GM19351 (cell line): ENCODE measurements around the gene UBALD2.
"Not testable (repeated sequence)": the region's sequence is repeated elsewhere in the genome, so short reads cannot be mapped to it uniquely, and the experiment has no call there.

Experiments used
- ATAC-seq: cut with Tn5 transposase; IDR thresholded peaks from one replicate; pipeline ENCODE4 v1.9.1; 2021; ENCODE audit warnings: mild to moderate bottlenecking, moderate library complexity; ENCODE audit not compliant: unreplicated experiment

Gene UBALD2

GRCh38 chr17:76262732-76263344 is 2.3 kb upstream of the UBALD2 start:
- ATAC-seq = no peak

GRCh38 chr17:76263896-76264295 is 1.3 kb upstream of the UBALD2 start:
- ATAC-seq = no peak

- no peak for ATAC-seq
Observed at GRCh38 chr17:76264425-76264754, 758 bp upstream of the UBALD2 start.

- no peak for ATAC-seq
Observed at GRCh38 chr17:76265624-76266243, 586 bp downstream of the UBALD2 start.

- ATAC-seq = no peak
Observed at GRCh38 chr17:76266244-76266938, 1.2 kb downstream of the UBALD2 start.

- ATAC-seq = no peak
Observed at GRCh38 chr17:76267051-76267576, 2.0 kb downstream of the UBALD2 start.

- ATAC-seq = not testable (repeated sequence)
Observed at GRCh38 chr17:76267581-76268001, 2.4 kb downstream of the UBALD2 start.

- ATAC-seq = no peak
Observed at GRCh38 chr17:76268015-76268749, 3.0 kb downstream of the UBALD2 start.

GRCh38 chr17:76268991-76269981 is 4.1 kb downstream of the UBALD2 start:
- no peak for ATAC-seq

- ATAC-seq = no peak
Observed at GRCh38 chr17:76270127-76270592, 5.0 kb downstream of the UBALD2 start.

GRCh38 chr17:76270770-76271668 is 5.9 kb downstream of the UBALD2 start:
- ATAC-seq = no peak

- ATAC-seq = peak; percentile 46
Observed at GRCh38 chr17:76271669-76272540, 6.8 kb downstream of the UBALD2 start.

- peak; percentile 24 for ATAC-seq
Observed at GRCh38 chr17:76272541-76273444, 7.6 kb downstream of the UBALD2 start.

GRCh38 chr17:76273445-76274111 is 8.4 kb downstream of the UBALD2 start:
- ATAC-seq = no peak

GRCh38 chr17:76274112-76274956 is 9.2 kb downstream of the UBALD2 start:
- ATAC-seq = no peak
